ENCODE data around the gene NTNG1.
"Not testable (repeated sequence)": the region's sequence is repeated elsewhere in the genome, so short reads cannot be mapped to it uniquely, and the experiment has no call there.

Gene NTNG1

DNA sequence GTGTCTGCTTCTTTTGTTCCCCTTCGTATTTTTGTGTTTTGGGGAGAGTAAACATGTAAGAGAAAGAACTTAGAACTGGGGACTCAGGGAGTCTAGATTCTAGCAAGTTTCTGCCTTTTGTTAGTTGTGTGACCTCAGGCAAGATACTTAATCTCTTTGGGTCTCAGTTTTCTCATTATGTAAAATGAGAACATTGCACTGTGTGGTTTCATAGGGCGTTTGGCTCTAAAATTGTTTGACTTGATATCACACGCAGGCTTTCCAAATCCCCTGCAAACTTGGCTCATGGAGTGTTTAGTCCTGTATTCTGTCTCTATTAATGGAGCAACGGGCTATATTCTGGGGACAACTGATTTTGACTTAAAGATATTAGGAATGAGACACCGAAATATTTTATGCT, 57.7 kb downstream of the NTNG1 start:
- Mint-ChIP-seq H3K4me1 (no peaks in the 10 kb centered on the region), H3K27ac (no peak overlapping the region), H3K36me3 (ENCODE audit: low read depth) (no peaks in the 10 kb centered on the region), H3K27me3 (no peaks in the 10 kb centered on the region), H3K4me3 (no peak overlapping the region), H3K9me3 (peaks cover 14% of the 10 kb centered on the region)
- no peak for DNase-seq
- ATAC-seq, result no peak

DNA sequence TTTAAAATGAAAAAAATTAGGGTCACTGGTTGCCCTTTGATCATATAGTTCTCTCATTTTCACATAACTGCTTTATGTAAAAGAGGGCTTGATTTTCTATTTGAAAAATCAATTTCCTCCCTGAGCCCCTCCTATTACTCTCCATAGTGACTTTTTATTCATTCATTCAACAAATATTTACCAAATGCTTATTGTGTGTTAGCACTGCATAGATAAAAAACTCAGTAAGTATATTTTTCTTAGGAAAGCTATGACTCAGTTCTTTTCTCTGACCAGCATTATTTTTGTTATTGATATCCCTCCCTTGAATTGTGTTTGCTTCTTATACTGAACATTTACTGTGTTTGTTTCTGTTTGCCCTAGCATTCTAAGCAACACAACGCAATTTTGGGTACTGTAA, 59.8 kb downstream of the NTNG1 start:
- H3K27ac Mint-ChIP-seq, result no peak overlapping the region
- H3K4me1 Mint-ChIP-seq, result no peaks in the 10 kb centered on the region
- H3K4me3 Mint-ChIP-seq, result no peak overlapping the region
- DNase-seq (no peak), ATAC-seq (no peak)
- no peaks in the 10 kb centered on the region for H3K27me3 Mint-ChIP-seq
- H3K9me3 Mint-ChIP-seq, result peaks cover 14% of the 10 kb centered on the region
- H3K36me3 Mint-ChIP-seq (ENCODE audit: low read depth), result no peaks in the 10 kb centered on the region

DNA sequence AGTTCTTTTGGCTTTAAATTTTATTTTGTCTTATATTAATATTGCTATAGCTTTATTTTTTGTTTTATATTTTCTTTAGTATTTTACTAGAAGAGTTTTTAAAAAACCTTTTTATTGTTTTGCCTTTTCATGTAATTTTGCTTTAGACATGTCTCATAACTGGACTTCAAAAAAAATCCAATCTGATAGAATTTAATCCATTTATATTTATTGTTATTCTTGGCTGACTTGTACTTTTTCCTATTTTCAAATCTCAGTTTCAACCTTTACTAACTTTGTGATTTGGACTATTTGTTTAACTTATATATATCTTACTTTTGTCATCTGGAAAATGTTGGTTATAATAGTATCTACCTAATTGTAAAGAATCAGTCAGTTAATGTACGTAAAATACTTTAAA, 61.2 kb downstream of the NTNG1 start:
- Mint-ChIP-seq H3K27ac (no peak overlapping the region), H3K9me3 (peaks cover 14% of the 10 kb centered on the region), H3K4me3 (no peak overlapping the region), H3K36me3 (ENCODE audit: low read depth) (no peaks in the 10 kb centered on the region), H3K4me1 (no peaks in the 10 kb centered on the region), H3K27me3 (peaks cover 4% of the 10 kb centered on the region)
- DNase-seq (no peak), ATAC-seq (no peak)

DNA sequence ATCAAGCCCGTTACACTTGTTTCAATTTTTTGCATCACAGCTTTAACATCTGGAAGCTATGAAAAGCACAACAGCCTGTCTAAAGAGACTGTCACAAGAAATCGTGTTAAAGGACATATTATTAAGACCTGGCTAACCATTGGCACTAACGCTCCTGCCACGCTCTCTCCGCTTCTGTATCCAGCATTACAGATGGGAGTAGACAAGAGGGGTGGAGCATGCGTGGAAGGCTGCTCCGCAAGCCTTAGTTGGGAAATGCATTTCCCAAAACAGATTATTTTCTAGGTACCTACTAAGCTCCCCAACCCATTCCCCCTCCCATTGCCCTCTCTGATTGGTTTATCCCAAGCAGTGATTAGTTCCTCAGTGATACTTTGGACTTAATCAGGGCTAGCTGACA, 72.4 kb downstream of the NTNG1 start:
- Mint-ChIP-seq H3K27ac (no peak overlapping the region), H3K9me3 (peaks cover 19% of the 10 kb centered on the region), H3K36me3 (ENCODE audit: low read depth) (no peaks in the 10 kb centered on the region), H3K27me3 (peaks cover 4% of the 10 kb centered on the region), H3K4me1 (no peaks in the 10 kb centered on the region), H3K4me3 (no peak overlapping the region)
- no peak for ATAC-seq
- DNase-seq, result no peak

DNA sequence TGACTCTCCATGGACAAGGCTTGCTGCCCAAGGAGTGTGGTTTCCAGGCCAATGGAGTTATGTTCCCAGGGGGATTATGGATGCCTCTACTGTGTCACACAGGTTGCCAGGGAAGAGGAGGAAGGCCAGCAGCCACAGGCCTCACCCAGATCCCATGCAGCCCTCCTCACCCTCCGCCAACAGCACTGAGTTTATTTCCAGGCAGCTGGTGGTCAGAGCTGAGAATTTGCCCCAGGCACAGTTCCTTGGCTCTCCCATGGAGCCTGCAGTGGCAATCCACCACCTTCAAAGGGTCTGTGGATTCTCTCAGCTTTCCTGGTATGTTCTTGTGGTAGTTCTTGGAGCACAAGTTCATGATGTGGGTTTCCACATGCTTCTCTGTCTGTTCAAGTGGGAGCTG, 79.2 kb downstream of the NTNG1 start:
- H3K27ac Mint-ChIP-seq, result no peak overlapping the region
- H3K4me1 Mint-ChIP-seq, result no peaks in the 10 kb centered on the region
- no peak for ATAC-seq
- H3K36me3 Mint-ChIP-seq (ENCODE audit: low read depth), result no peaks in the 10 kb centered on the region
- DNase-seq, result no peak
- no peaks in the 10 kb centered on the region for H3K27me3 Mint-ChIP-seq
- no peak overlapping the region for H3K4me3 Mint-ChIP-seq
- H3K9me3 Mint-ChIP-seq, result peaks cover 19% of the 10 kb centered on the region

DNA sequence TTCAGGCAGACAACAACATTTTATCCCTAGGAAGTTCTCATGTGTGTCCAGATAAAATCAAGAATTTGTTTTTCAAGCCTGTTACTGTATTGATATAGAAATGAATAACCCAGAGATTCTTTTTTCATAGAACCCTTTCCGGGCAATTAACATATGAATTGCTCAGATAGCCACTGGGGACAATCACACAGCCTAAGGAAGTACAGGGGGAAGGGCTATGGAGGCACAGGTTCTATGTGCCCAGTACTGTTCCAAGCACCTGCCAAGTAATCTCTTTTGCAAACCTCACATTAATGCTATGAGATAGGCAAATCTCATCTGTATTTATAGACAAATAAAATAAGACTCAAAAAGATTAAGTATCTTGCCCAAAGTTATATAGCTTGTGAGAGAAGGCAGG, 84.9 kb downstream of the NTNG1 start:
- Mint-ChIP-seq H3K9me3 (no peaks in the 10 kb centered on the region), H3K27ac (no peak overlapping the region), H3K4me1 (no peaks in the 10 kb centered on the region), H3K4me3 (no peak overlapping the region), H3K36me3 (ENCODE audit: low read depth) (no peaks in the 10 kb centered on the region), H3K27me3 (no peaks in the 10 kb centered on the region)
- DNase-seq, result no peak
- ATAC-seq, result no peak

DNA sequence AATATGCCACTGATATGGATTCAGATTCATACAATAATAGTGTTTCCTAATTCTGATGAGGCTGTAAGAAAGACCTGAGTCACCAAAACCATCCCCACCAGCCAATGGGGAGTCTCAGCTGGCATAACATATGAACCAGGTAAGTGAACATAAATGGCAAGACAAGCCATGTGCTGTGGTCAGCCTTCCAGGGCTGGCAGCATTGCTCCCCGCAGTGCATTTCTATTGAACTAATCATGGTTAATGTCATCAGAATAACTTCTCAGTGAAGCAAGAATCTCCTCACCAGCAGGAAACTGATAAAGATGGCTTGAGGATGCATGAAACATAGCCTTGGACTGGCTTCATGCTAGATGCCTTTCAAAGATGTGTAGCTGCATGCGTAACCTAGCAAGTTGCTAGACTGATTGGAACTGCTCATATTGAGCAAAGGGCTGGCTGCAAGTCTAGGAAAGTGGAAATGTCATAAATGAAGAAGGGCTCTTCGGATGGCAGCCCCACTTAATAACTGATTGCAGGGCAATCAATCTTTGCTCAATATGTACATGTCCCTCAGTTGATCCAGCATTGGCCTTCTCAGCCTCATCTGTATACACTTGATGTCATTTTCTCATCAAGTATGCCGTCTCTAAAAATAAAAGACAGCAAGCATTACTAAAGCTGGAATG, 88.0 kb downstream of the NTNG1 start:
- DNase-seq, result no peak
- no peaks in the 10 kb centered on the region for H3K36me3 Mint-ChIP-seq (ENCODE audit: low read depth)
- no peak for ATAC-seq
- no peaks in the 10 kb centered on the region for H3K4me1 Mint-ChIP-seq
- no peak overlapping the region for H3K27ac Mint-ChIP-seq
- H3K4me3 Mint-ChIP-seq, result no peak overlapping the region
- no peaks in the 10 kb centered on the region for H3K9me3 Mint-ChIP-seq
- no peaks in the 10 kb centered on the region for H3K27me3 Mint-ChIP-seq

DNA sequence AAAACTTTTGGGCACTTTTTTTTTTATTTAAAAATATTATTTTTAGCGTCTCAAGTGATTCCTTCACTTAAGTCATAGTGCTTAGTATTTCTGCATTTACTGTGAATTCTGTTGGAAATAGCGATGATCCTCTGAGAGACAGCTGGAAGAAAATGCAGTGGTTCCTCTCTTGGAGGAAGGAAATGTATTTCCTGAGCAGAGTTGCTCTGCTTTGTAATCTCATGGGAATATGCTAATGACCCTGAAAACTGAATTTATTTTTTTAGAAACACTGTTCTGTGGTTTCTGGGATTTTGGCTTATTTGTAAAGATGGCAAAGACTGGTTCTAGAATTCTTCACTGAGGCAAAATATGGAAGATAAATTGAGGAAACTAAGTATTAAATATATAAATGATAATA, 88.9 kb downstream of the NTNG1 start:
- Mint-ChIP-seq H3K27me3 (no peaks in the 10 kb centered on the region), H3K36me3 (ENCODE audit: low read depth) (no peaks in the 10 kb centered on the region), H3K27ac (no peak overlapping the region), H3K4me1 (no peaks in the 10 kb centered on the region), H3K4me3 (no peak overlapping the region), H3K9me3 (no peaks in the 10 kb centered on the region)
- DNase-seq (no peak), ATAC-seq (no peak)

DNA sequence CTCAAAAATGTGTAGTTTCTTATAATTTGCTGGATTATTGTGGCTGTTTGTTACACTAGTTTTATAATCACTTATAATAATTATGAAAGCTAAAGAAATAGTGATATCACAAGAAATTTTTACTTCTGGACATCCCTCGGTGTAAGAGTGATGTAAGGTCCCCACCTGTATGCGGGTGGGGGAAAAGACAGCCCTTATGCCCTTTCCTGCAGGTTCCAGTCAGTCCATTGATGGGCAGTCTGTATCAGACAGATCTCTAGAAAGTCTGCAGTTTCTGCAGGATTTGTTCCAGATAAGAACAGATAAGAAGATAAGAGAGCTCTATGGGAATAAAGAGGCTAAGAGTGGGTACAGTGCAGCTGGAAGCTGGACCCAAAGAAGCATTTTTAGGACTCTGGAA, 89.3 kb downstream of the NTNG1 start:
- Mint-ChIP-seq H3K27me3 (no peaks in the 10 kb centered on the region), H3K4me3 (no peak overlapping the region), H3K36me3 (ENCODE audit: low read depth) (no peaks in the 10 kb centered on the region), H3K4me1 (no peaks in the 10 kb centered on the region), H3K27ac (no peak overlapping the region), H3K9me3 (no peaks in the 10 kb centered on the region)
- DNase-seq (no peak), ATAC-seq (no peak)

DNA sequence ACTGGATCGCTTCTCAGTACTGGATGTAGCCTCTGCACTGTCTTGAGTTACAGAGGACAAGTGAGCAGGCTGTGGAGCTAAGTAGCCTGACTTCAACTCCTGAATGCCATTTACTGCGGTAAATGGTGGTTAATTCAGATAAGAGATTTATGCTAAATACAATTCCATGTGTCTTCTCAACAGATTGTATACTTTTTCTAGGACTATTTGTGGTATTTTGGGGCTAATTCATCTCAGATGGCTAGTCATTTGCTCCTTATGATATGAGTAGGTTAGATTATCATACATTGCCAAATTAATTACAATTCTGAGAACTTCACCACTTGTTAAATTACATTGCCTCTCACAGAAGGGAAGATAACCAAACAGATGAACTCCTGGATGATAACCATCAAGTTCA, 90.5 kb downstream of the NTNG1 start:
- peaks cover 7% of the 10 kb centered on the region for H3K9me3 Mint-ChIP-seq
- ATAC-seq (no peak), DNase-seq (no peak)
- no peak overlapping the region for H3K27ac Mint-ChIP-seq
- no peaks in the 10 kb centered on the region for H3K36me3 Mint-ChIP-seq (ENCODE audit: low read depth)
- no peak overlapping the region for H3K4me3 Mint-ChIP-seq
- no peaks in the 10 kb centered on the region for H3K4me1 Mint-ChIP-seq
- no peaks in the 10 kb centered on the region for H3K27me3 Mint-ChIP-seq

DNA sequence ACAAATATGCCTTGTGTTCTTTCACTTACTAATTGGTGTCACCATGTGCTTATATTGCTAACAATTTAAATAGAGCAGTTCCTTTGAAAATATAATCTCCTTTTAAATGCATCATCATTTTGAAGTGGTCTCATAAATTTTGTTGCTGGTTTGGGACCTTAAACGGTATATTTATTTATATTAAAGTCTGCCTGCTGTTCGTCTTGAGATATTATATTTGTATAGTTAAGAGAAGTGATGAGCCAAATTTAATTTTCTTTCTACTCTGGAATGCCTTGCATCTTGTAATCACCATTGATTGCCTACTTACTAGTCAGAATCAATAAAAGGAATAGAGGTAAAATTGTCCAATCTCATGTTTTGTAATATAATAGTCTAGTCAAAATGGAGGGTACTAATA, 91.6 kb downstream of the NTNG1 start:
- no peak for ATAC-seq
- H3K27me3 Mint-ChIP-seq, result no peaks in the 10 kb centered on the region
- no peaks in the 10 kb centered on the region for H3K4me1 Mint-ChIP-seq
- no peaks in the 10 kb centered on the region for H3K36me3 Mint-ChIP-seq (ENCODE audit: low read depth)
- DNase-seq, result no peak
- H3K4me3 Mint-ChIP-seq, result no peak overlapping the region
- peaks cover 13% of the 10 kb centered on the region for H3K9me3 Mint-ChIP-seq
- H3K27ac Mint-ChIP-seq, result no peak overlapping the region

DNA sequence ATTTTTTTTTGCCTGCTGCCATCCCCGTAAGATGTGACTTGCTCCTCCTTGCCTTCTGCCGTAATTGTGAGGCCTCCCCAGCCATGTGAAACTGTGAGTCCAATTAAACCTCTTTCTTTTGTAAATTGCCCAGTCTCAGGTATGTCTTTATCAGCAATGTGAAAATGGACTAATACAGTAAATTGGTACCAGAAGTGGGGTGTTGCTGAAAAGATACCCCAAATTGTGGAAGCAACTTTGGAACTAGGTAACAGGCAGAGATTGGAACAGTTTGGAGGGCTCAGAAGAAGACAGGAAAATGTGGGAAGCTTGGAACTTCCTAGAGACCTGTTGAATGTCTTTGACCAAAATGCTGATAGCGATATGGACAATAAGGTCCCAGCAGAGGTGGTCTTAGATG, 95.9 kb downstream of the NTNG1 start:
- H3K9me3 Mint-ChIP-seq, result peaks cover 17% of the 10 kb centered on the region
- H3K36me3 Mint-ChIP-seq (ENCODE audit: low read depth); H3K27ac Mint-ChIP-seq; H3K4me1 Mint-ChIP-seq; H3K27me3 Mint-ChIP-seq; DNase-seq; H3K4me3 Mint-ChIP-seq; ATAC-seq: not testable (repeated sequence)

DNA sequence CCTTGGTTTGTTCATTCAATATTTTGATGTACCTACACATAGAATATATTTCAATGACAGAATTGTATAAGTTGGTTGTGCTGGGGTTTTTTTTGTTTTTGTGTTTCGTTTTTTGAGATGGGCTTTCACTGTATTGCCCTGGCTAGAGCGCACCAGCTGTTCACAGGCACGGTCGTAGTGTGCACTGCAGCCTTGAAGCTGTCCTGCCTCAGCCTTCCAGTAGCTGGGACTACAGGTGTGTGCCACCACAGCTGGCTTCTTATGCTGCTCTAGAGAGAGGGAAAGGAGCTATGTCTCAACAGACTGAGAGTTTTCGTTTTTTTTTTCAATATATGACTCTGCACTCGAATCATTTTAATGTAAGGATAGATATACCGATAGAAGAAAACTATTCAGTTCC, 102.6 kb downstream of the NTNG1 start:
- no peak overlapping the region for H3K4me3 Mint-ChIP-seq
- no peaks in the 10 kb centered on the region for H3K36me3 Mint-ChIP-seq (ENCODE audit: low read depth)
- H3K27me3 Mint-ChIP-seq, result peaks cover 3% of the 10 kb centered on the region
- ATAC-seq, result no peak
- no peak for DNase-seq
- peaks cover 4% of the 10 kb centered on the region for H3K9me3 Mint-ChIP-seq
- no peak overlapping the region for H3K27ac Mint-ChIP-seq
- no peaks in the 10 kb centered on the region for H3K4me1 Mint-ChIP-seq

DNA sequence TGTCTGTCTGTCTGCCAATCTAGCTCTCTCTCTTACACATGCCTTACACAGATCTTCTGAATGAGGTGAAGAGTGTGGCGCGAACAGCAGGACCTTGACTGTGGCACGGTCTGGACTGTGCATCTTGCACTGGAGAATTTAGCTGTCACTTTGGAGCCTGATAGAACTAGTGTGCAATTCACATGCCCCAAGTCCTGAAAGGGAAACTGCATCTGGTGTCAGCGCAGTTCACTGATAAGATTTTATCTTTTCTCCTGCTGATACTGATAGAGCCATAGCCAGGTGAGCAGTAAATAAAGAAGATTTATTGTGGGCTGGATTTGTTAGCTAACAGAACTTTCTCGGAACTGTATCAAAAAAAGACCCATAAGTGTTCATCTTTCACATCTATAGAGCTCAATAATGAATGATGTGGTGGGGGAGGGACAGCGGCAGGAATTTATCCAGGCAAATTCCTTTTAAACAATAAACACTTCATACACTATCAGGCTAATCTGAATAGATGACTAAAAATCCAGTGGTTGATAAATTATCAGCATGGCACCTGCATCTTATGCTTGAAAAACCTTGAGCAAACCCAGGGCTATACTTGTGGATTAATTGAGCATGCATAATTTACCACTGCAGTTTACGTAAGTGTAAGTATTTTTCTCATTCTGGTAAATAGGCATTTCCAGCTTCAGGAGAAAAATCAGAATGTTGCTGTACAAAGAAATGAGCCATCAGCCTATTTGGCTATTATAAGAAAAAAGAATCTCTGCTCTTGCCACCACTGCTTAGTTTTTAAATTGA, 104.1 kb downstream of the NTNG1 start:
- no peak overlapping the region for H3K27ac Mint-ChIP-seq
- no peak for ATAC-seq

DNA sequence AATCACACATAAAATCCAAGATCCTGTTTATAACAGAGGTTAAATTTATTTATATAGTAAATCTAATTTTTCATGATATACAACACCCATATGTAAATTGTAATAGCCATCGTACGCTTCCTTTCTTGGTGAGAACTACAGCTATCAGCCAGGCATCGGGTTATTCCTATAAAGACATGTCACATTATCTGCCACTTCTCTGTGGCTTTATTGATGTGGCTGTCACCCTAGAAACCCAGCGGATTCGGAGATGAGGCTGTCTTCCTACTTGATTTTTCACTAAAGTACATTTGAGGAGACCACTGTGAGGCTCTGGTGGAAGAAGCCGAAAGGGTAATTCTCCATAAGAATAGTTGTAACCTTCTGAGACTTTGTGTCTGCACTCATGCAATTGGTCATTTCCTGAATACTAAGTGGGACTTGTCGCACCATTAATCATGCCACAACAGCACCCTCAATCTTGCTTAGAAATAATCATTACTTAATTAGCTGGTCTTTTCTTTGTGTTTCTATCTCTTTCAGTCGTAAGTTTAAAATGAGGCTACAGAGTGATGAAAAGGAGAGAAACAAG, 106.0 kb downstream of the NTNG1 start:
- H3K27me3 Mint-ChIP-seq, result peaks cover 3% of the 10 kb centered on the region
- H3K36me3 Mint-ChIP-seq (ENCODE audit: low read depth), result no peaks in the 10 kb centered on the region
- ATAC-seq (no peak), DNase-seq (no peak)
- H3K9me3 Mint-ChIP-seq, result no peaks in the 10 kb centered on the region
- H3K4me1 Mint-ChIP-seq, result peaks cover 1% of the 10 kb centered on the region
- no peak overlapping the region for H3K27ac Mint-ChIP-seq
- no peak overlapping the region for H3K4me3 Mint-ChIP-seq

More for the DNA sequence above, 104.1 kb downstream of the NTNG1 start:
- H3K9me3 Mint-ChIP-seq, result no peaks in the 10 kb centered on the region
- peaks cover 3% of the 10 kb centered on the region for H3K27me3 Mint-ChIP-seq
- DNase-seq, result no peak
- H3K4me3 Mint-ChIP-seq, result no peak overlapping the region
- no peaks in the 10 kb centered on the region for H3K4me1 Mint-ChIP-seq
- H3K36me3 Mint-ChIP-seq (ENCODE audit: low read depth), result no peaks in the 10 kb centered on the region

All from activated naive CD8-positive, alpha-beta T cell treated with anti-CD3 and anti-CD28 coated beads, Interleukin-2, amount 50 U/mL, for 24 hours (primary cell).